ENCODE data around the gene DENND4B.
"Not testable (repeated sequence)": the region's sequence is repeated elsewhere in the genome, so short reads cannot be mapped to it uniquely, and the experiment has no call there.

Gene DENND4B

GRCh38 chr1:153895866-153896265 lies 50.7 kb downstream of the DENND4B start:
- not testable (repeated sequence) for H3K4me3 ChIP-seq (ENCODE audit: low read depth in 1 of 5, low read length in 5 of 5); H3K27ac ChIP-seq (ENCODE audit: low read depth, low read length); H3K9ac ChIP-seq (ENCODE audit: low read length in 5 of 5); H3K4me1 ChIP-seq (ENCODE audit: control insufficient read depth in 5 of 5, insufficient read depth in 5 of 5, low read length in 5 of 5); H3K27me3 ChIP-seq (ENCODE audit: control insufficient read depth in 5 of 5, insufficient read depth in 4 of 5, low read length in 5 of 5); H3K9me3 ChIP-seq (ENCODE audit: control insufficient read depth in 5 of 5, low read length in 5 of 5)
- peaks cover 0 to 20% (median 3%) of the 10 kb centered on the region in 5 donors for H3K36me3 ChIP-seq (ENCODE audit: control insufficient read depth in 5 of 5, insufficient read depth in 5 of 5, low read length in 5 of 5)

- not testable (repeated sequence) for H3K9ac ChIP-seq (ENCODE audit: low read length in 5 of 5); H3K4me1 ChIP-seq (ENCODE audit: control insufficient read depth in 5 of 5, insufficient read depth in 5 of 5, low read length in 5 of 5); H3K4me3 ChIP-seq (ENCODE audit: low read depth in 1 of 5, low read length in 5 of 5); H3K27ac ChIP-seq (ENCODE audit: low read depth, low read length); H3K9me3 ChIP-seq (ENCODE audit: control insufficient read depth in 5 of 5, low read length in 5 of 5); H3K27me3 ChIP-seq (ENCODE audit: control insufficient read depth in 5 of 5, insufficient read depth in 4 of 5, low read length in 5 of 5)
- peaks cover 0 to 11% (median 3%) of the 10 kb centered on the region in 5 donors for H3K36me3 ChIP-seq (ENCODE audit: control insufficient read depth in 5 of 5, insufficient read depth in 5 of 5, low read length in 5 of 5)
These were observed 55.5 kb downstream of the DENND4B start for GRCh38 chr1:153891042-153891441.

DNA sequence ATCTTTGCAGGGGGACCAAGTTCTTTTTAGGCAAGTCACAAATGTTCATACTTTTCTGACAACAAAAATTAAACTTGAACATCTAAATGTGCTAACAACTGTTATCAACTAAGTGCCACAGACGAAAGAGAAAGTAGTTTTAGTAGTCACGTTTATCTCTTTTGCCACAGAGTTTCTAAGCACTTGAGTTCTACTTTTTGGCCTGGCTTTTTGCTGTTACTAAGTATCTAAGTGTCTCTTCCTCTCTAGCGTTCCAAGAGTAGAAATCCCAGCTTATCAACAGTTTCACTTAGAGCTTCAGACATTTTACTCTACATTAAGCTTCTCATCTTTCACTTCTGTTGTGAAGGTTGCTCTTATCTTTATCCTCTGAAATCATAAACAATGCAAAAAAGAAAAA lies 58.0 kb downstream of the DENND4B start:
- Histone ChIP-seq H3K9ac (ENCODE audit: low read length in 5 of 5) (no peak overlapping the region), H3K27me3 (ENCODE audit: control insufficient read depth in 5 of 5, insufficient read depth in 4 of 5, low read length in 5 of 5) (no peaks in the 10 kb centered on the region), H3K27ac (ENCODE audit: low read depth, low read length) (no peak overlapping the region), H3K36me3 (ENCODE audit: control insufficient read depth in 5 of 5, insufficient read depth in 5 of 5, low read length in 5 of 5) (peaks cover 0 to 11% (median 0%) of the 10 kb centered on the region in 5 donors), H3K4me3 (ENCODE audit: low read depth in 1 of 5, low read length in 5 of 5) (no peak overlapping the region), H3K4me1 (ENCODE audit: control insufficient read depth in 5 of 5, insufficient read depth in 5 of 5, low read length in 5 of 5) (peaks cover 0 to 6% (median 4%) of the 10 kb centered on the region in 5 donors), H3K9me3 (ENCODE audit: control insufficient read depth in 5 of 5, low read length in 5 of 5) (no peaks in the 10 kb centered on the region)

DNA sequence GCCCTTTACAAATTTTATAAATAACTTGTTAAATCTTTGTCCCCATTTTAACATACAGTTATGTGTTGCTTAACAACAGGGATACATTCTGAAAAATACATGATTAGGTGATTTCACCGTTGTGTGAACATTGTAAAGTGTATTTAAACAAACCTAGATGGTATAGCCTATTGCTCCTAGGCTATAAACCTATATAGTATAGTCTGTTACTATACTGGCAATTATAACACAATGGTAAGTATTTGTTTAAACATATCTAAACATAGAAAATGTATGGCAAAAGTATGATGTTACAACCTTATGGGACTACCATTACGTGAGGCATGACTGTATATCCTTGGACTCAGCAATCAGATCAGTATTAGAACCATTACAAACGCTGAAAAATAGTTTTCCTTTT lies 60.4 kb downstream of the DENND4B start:
- Histone ChIP-seq H3K4me1 (ENCODE audit: control insufficient read depth in 5 of 5, insufficient read depth in 5 of 5, low read length in 5 of 5) (peaks cover 3 to 22% (median 18%) of the 10 kb centered on the region in 5 donors), H3K36me3 (ENCODE audit: control insufficient read depth in 5 of 5, insufficient read depth in 5 of 5, low read length in 5 of 5) (no peaks in the 10 kb centered on the region), H3K9ac (ENCODE audit: low read length in 5 of 5) (no peak overlapping the region), H3K27ac (ENCODE audit: low read depth, low read length) (no peak overlapping the region), H3K4me3 (ENCODE audit: low read depth in 1 of 5, low read length in 5 of 5) (no peak overlapping the region), H3K9me3 (ENCODE audit: control insufficient read depth in 5 of 5, low read length in 5 of 5) (no peaks in the 10 kb centered on the region), H3K27me3 (ENCODE audit: control insufficient read depth in 5 of 5, insufficient read depth in 4 of 5, low read length in 5 of 5) (no peaks in the 10 kb centered on the region)

- H3K27me3 ChIP-seq (ENCODE audit: control insufficient read depth in 5 of 5, insufficient read depth in 4 of 5, low read length in 5 of 5): no peaks in the 10 kb centered on the region
- peaks cover 4 to 26% (median 24%) of the 10 kb centered on the region in 5 donors for H3K4me1 ChIP-seq (ENCODE audit: control insufficient read depth in 5 of 5, insufficient read depth in 5 of 5, low read length in 5 of 5)
- H3K4me3 ChIP-seq (ENCODE audit: low read depth in 1 of 5, low read length in 5 of 5): no peak overlapping the region
- H3K9ac ChIP-seq (ENCODE audit: low read length in 5 of 5): no peak overlapping the region
- H3K27ac ChIP-seq (ENCODE audit: low read depth, low read length): no peak overlapping the region
- no peaks in the 10 kb centered on the region for H3K36me3 ChIP-seq (ENCODE audit: control insufficient read depth in 5 of 5, insufficient read depth in 5 of 5, low read length in 5 of 5)
- H3K9me3 ChIP-seq (ENCODE audit: control insufficient read depth in 5 of 5, low read length in 5 of 5): no peaks in the 10 kb centered on the region
These were observed 63.3 kb downstream of the DENND4B start for GRCh38 chr1:153883223-153883622.

DNA sequence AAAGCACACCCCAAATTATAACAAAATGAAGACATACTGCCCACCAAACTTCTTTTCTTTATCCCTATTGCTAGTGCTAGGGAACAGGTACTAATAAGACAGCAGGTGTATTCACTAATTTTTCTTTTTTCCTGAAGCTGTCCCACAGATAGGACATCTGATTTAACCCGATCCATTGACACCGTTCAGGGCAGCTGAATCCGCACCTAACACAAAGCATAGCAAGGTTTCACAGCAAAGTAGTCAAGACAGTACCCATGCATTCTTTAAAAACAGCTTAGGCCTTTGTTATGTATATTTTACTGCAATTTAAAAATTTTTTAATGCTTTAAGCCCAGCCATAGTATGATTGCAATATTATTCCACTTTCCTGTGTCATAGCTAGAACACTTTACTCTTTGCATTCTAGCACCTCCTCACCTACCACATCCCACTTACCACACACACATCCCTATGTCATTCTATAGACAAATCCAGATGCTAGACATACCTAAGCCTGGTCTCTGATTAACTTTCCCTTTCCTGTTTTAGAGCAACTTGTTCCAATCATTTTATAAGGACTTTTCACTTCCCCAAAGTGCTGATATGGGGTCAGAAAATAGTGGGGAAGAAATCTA lies 64.1 kb downstream of the DENND4B start:
- Histone ChIP-seq H3K27me3 (ENCODE audit: control insufficient read depth in 5 of 5, insufficient read depth in 4 of 5, low read length in 5 of 5) (no peaks in the 10 kb centered on the region), H3K9ac (ENCODE audit: low read length in 5 of 5) (no peak overlapping the region), H3K36me3 (ENCODE audit: control insufficient read depth in 5 of 5, insufficient read depth in 5 of 5, low read length in 5 of 5) (no peaks in the 10 kb centered on the region), H3K4me3 (ENCODE audit: low read depth in 1 of 5, low read length in 5 of 5) (no peak overlapping the region), H3K27ac (ENCODE audit: low read depth, low read length) (no peak overlapping the region), H3K9me3 (ENCODE audit: control insufficient read depth in 5 of 5, low read length in 5 of 5) (no peaks in the 10 kb centered on the region), H3K4me1 (ENCODE audit: control insufficient read depth in 5 of 5, insufficient read depth in 5 of 5, low read length in 5 of 5) (peaks cover 4 to 26% (median 24%) of the 10 kb centered on the region in 5 donors)

- Histone ChIP-seq H3K9me3 (ENCODE audit: control insufficient read depth in 5 of 5, low read length in 5 of 5) (no peaks in the 10 kb centered on the region), H3K36me3 (ENCODE audit: control insufficient read depth in 5 of 5, insufficient read depth in 5 of 5, low read length in 5 of 5) (no peaks in the 10 kb centered on the region), H3K9ac (ENCODE audit: low read length in 5 of 5) (peak overlapping the region in 2 of 5 donors; percentile 22 to 25), H3K27ac (ENCODE audit: low read depth, low read length) (peak overlapping the region; percentile 8), H3K27me3 (ENCODE audit: control insufficient read depth in 5 of 5, insufficient read depth in 4 of 5, low read length in 5 of 5) (no peaks in the 10 kb centered on the region), H3K4me3 (ENCODE audit: low read depth in 1 of 5, low read length in 5 of 5) (peak overlapping the region in 2 of 5 donors; percentile 20 to 28), H3K4me1 (ENCODE audit: control insufficient read depth in 5 of 5, insufficient read depth in 5 of 5, low read length in 5 of 5) (peaks cover 4 to 26% (median 24%) of the 10 kb centered on the region in 5 donors)
These were observed 64.8 kb downstream of the DENND4B start for GRCh38 chr1:153881751-153882150.

- peak overlapping the region in 3 of 5 donors; percentile 13 to 28 (median 20) for H3K4me3 ChIP-seq (ENCODE audit: low read depth in 1 of 5, low read length in 5 of 5)
- peak overlapping the region in 2 of 5 donors; percentile 26 to 37 for H3K9ac ChIP-seq (ENCODE audit: low read length in 5 of 5)
- peaks cover 4 to 26% (median 24%) of the 10 kb centered on the region in 5 donors for H3K4me1 ChIP-seq (ENCODE audit: control insufficient read depth in 5 of 5, insufficient read depth in 5 of 5, low read length in 5 of 5)
- H3K9me3 ChIP-seq (ENCODE audit: control insufficient read depth in 5 of 5, low read length in 5 of 5): no peaks in the 10 kb centered on the region
- peaks cover 0 to 3% (median 0%) of the 10 kb centered on the region in 5 donors for H3K36me3 ChIP-seq (ENCODE audit: control insufficient read depth in 5 of 5, insufficient read depth in 5 of 5, low read length in 5 of 5)
- no peaks in the 10 kb centered on the region for H3K27me3 ChIP-seq (ENCODE audit: control insufficient read depth in 5 of 5, insufficient read depth in 4 of 5, low read length in 5 of 5)
- peak overlapping the region; percentile 8 for H3K27ac ChIP-seq (ENCODE audit: low read depth, low read length)
These were observed 65.6 kb downstream of the DENND4B start for GRCh38 chr1:153880962-153881361.

DNA sequence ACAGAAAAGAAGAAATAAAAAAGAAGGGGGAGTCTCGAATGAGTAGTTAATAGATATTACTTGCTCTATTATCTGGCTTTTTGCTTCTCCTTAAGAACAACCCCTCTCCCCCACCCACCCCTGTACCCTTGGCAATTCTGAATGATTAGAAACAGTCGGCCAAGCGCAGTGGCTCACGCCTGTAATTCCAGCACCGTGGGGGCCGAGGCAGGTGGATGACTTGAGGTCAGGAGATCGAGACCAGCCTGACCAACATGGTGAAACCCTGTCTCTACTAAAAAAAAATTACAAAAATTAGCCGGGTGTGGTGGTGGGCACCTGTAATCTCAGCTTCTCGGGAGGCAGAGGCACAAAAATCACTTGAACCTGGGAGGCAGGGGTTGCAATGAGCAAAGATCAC lies 66.5 kb downstream of the DENND4B start:
- Histone ChIP-seq H3K9me3 (ENCODE audit: control insufficient read depth in 5 of 5, low read length in 5 of 5) (no peaks in the 10 kb centered on the region), H3K36me3 (ENCODE audit: control insufficient read depth in 5 of 5, insufficient read depth in 5 of 5, low read length in 5 of 5) (peaks cover 0 to 3% (median 0%) of the 10 kb centered on the region in 5 donors), H3K4me3 (ENCODE audit: low read depth in 1 of 5, low read length in 5 of 5) (no peak overlapping the region), H3K27ac (ENCODE audit: low read depth, low read length) (no peak overlapping the region), H3K9ac (ENCODE audit: low read length in 5 of 5) (no peak overlapping the region), H3K27me3 (ENCODE audit: control insufficient read depth in 5 of 5, insufficient read depth in 4 of 5, low read length in 5 of 5) (no peaks in the 10 kb centered on the region), H3K4me1 (ENCODE audit: control insufficient read depth in 5 of 5, insufficient read depth in 5 of 5, low read length in 5 of 5) (peaks cover 4 to 26% (median 24%) of the 10 kb centered on the region in 5 donors)
